Inflammatory macrophage treated with lipopolysaccharide for 4 hours (primary cell): ENCODE data around the gene RPL3.

ENCODE experiments used
- DNase-seq: peaks from one replicate; pipeline ENCODE4 v3.0.0-alpha.2; 2020

Gene RPL3

GRCh38 chr22:39297490-39298240 lies 21.8 kb downstream of the RPL3 start:
- no peak for DNase-seq

- DNase-seq: no peak
These were observed 22.4 kb downstream of the RPL3 start for GRCh38 chr22:39296981-39297489.

GRCh38 chr22:39296535-39296934 lies 22.9 kb downstream of the RPL3 start:
- DNase-seq: no peak

- DNase-seq: no peak
These were observed 24.6 kb downstream of the RPL3 start for GRCh38 chr22:39294571-39295468.

- no peak for DNase-seq
These were observed 25.6 kb downstream of the RPL3 start for GRCh38 chr22:39293766-39294368.

- DNase-seq: peak; percentile 97
These were observed 26.8 kb downstream of the RPL3 start for GRCh38 chr22:39292561-39293074.

GRCh38 chr22:39292031-39292462 lies 27.4 kb downstream of the RPL3 start:
- no peak for DNase-seq

GRCh38 chr22:39291523-39291922 lies 27.9 kb downstream of the RPL3 start:
- no peak for DNase-seq

- DNase-seq: peak; percentile 57
These were observed 28.7 kb downstream of the RPL3 start for GRCh38 chr22:39290724-39291161.

GRCh38 chr22:39289975-39290720 lies 29.3 kb downstream of the RPL3 start:
- DNase-seq: no peak

- no peak for DNase-seq
These were observed 29.9 kb downstream of the RPL3 start for GRCh38 chr22:39289533-39289932.

- no peak for DNase-seq
These were observed 31.1 kb downstream of the RPL3 start for GRCh38 chr22:39288135-39288898.

- DNase-seq: peak; percentile 91
These were observed 32.2 kb downstream of the RPL3 start for GRCh38 chr22:39287076-39287725.

GRCh38 chr22:39284983-39285382 lies 34.4 kb downstream of the RPL3 start:
- no peak for DNase-seq

- DNase-seq: no peak
These were observed 35.1 kb downstream of the RPL3 start for GRCh38 chr22:39284142-39284980.

- peak; percentile 51 for DNase-seq
These were observed 35.9 kb downstream of the RPL3 start for GRCh38 chr22:39283322-39284141.

GRCh38 chr22:39282645-39283321 lies 36.6 kb downstream of the RPL3 start:
- DNase-seq: peak; percentile 71

- DNase-seq: no peak
These were observed 38.3 kb downstream of the RPL3 start for GRCh38 chr22:39281126-39281525.
